Gastrocnemius medialis (tissue), 4 donors: Measurements from ENCODE around the gene RBPJL. TPM values are rescaled to one million over a fixed set of nuclear protein-coding genes. Genes with fewer than 3 reads are reported as not detected.

Experiments used
- ATAC-seq, 2 donors: fragments of 150-250 bp; one replicate each; pipeline ENCODE4 v1.9.1; 2016
- DNase-seq, 2 donors: peaks; one replicate each; pipeline ENCODE4 v3.0.0-alpha.2; 2019
- H3K27ac ChIP-seq, 4 donors: fragments of 200-600 bp; sonication (generic); 1 replicate in 1 of 4; 2 replicates in 3 of 4; pipeline ENCODE4 v1.5.1; 2016 to 2018; ENCODE audit warnings: mild to moderate bottlenecking in 2 of 4, moderate library complexity in 1 of 4
- H3K27me3 ChIP-seq, 3 donors: fragments of 200-600 bp; sonication (generic) in 2 of 3; 1 replicate in 1 of 3; 2 replicates in 2 of 3; pipeline versions ENCODE4 v1.5.1 to v1.6.0; 2016 to 2019; ENCODE audit warnings: mild to moderate bottlenecking in 1 of 3, moderate library complexity in 1 of 3
- H3K36me3 ChIP-seq, 2 donors: fragments of 200-600 bp; sonication (generic) in 1 of 2; one replicate each; pipeline ENCODE4 v1.5.1; 2017 to 2018
- H3K4me1 ChIP-seq, 2 donors: fragments of 200-600 bp; sonication (generic) in 1 of 2; one replicate each; pipeline ENCODE4 v1.5.1; 2016 to 2017; ENCODE audit warnings: mild to moderate bottlenecking in 2 of 2
- H3K4me3 ChIP-seq, 4 donors: fragments of 200-600 bp; sonication (generic) in 3 of 4; 1 replicate in 1 of 4; 2 replicates in 3 of 4; pipeline ENCODE4 v1.5.1; 2016 to 2019; ENCODE audit warnings: mild to moderate bottlenecking in 2 of 4
- H3K9me3 ChIP-seq, 3 donors: fragments of 200-600 bp; sonication (generic) in 2 of 3; 1 replicate in 1 of 3; 2 replicates in 2 of 3; pipeline ENCODE4 v1.5.1; 2016 to 2019
- POLR2A ChIP-seq, 2 donors: fragments of 450-650 bp; IDR thresholded peaks; one replicate each; pipeline ENCODE4 v1.6.1; 2017; ENCODE audit warnings: antibody characterized with exemption in 2 of 2, mild to moderate bottlenecking in 2 of 2, moderate library complexity in 2 of 2
- in situ Hi-C, 4 donors: fragments of 200-750 bp; cut with MboI; loops; one replicate each; pipeline versions ENCODE4 v1.15.0 to v1.8.0; 2017; ENCODE audit warnings: low sequenced_read_pairs in 4 of 4
- intact Hi-C: fragments of 100-400 bp; cut with DNase I; formaldehyde crosslinking; loops from one replicate; pipeline ENCODE4 v1.15.1; 2023; ENCODE audit warnings: low total_unique reads
- total RNA-seq, 4 donors: library from RNA; depleted of rRNA; stranded (reverse); fragments of >200 nt; gene quantifications; one replicate each; pipeline versions ENCODE4 v1.1.0 to v1.2.3, GENCODE V29; 2016
- TF ChIP-seq, protein P1 (sequence below), 5 experiments: fragments of 450-650 bp in 3 of 5; fragments of 200-600 bp in 2 of 5; sonication (generic) in 2 of 5; IDR thresholded peaks in 4 of 5; conservative IDR thresholded peaks in 1 of 5; 1 replicate in 4 of 5; 2 replicates in 1 of 5; pipeline ENCODE4 v1.5.1; 2016 to 2019; ENCODE audit warnings: antibody characterized with exemption in 5 of 5, mild to moderate bottlenecking in 3 of 5, moderate library complexity in 3 of 5

RBPJL gene
- total RNA-seq, 4 donors from 2014 or later, result not detected

DNA sequence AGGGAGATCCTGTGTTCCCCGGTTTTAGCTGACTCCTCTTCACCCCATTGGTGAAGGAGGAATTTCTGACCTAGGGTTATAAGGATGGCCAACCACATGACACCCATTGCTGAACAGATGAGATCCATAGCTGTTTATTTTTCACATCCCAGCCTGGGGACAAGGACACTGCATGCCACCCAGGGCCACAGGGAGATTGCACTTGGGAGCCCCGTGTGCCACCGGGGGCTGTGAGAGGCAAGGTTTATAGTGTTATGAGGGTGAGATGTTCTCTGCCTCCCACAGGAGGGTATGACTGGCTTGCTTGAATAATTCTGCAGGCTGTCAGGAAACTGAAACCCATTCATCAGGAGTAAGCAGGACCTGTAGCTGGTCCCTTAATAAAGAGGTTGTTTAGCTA, 37.6 kb upstream of the RBPJL start:
- H3K27ac ChIP-seq, result no peak overlapping the region
- no peaks in the 10 kb centered on the region for H3K4me1 ChIP-seq
- H3K27me3 ChIP-seq, result peaks cover 0 to 4% (median 0%) of the 10 kb centered on the region in 3 donors
- in situ Hi-C loops, result no loop called here
- no peak for TF ChIP-seq POLR2A (IDR thresholded peaks at IDR 0.05)
- TF ChIP-seq, protein P1, sequence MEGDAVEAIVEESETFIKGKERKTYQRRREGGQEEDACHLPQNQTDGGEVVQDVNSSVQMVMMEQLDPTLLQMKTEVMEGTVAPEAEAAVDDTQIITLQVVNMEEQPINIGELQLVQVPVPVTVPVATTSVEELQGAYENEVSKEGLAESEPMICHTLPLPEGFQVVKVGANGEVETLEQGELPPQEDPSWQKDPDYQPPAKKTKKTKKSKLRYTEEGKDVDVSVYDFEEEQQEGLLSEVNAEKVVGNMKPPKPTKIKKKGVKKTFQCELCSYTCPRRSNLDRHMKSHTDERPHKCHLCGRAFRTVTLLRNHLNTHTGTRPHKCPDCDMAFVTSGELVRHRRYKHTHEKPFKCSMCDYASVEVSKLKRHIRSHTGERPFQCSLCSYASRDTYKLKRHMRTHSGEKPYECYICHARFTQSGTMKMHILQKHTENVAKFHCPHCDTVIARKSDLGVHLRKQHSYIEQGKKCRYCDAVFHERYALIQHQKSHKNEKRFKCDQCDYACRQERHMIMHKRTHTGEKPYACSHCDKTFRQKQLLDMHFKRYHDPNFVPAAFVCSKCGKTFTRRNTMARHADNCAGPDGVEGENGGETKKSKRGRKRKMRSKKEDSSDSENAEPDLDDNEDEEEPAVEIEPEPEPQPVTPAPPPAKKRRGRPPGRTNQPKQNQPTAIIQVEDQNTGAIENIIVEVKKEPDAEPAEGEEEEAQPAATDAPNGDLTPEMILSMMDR (IDR thresholded peaks at IDR 0.05 in 4 of 5, conservative IDR thresholded peaks at IDR 0.05 in 1 of 5), result no peak
- no peaks in the 10 kb centered on the region for H3K36me3 ChIP-seq
- intact Hi-C loops, result no loop called here
- no peaks in the 10 kb centered on the region for H3K9me3 ChIP-seq
- DNase-seq (no peak), ATAC-seq (no peak)
- H3K4me3 ChIP-seq, result no peak overlapping the region

GRCh38 chr20:45269754-45270270, 36.8 kb upstream of the RBPJL start:
- no peaks in the 10 kb centered on the region for H3K4me1 ChIP-seq
- no peaks in the 10 kb centered on the region for H3K36me3 ChIP-seq
- H3K9me3 ChIP-seq, result no peaks in the 10 kb centered on the region
- H3K27ac ChIP-seq, result no peak overlapping the region
- intact Hi-C loops (no loop called here), in situ Hi-C loops (no loop called here)
- no peak for ATAC-seq
- DNase-seq, result no peak
- TF ChIP-seq POLR2A (IDR thresholded peaks at IDR 0.05), result no peak
- TF ChIP-seq, protein P1 (IDR thresholded peaks at IDR 0.05 in 4 of 5, conservative IDR thresholded peaks at IDR 0.05 in 1 of 5), result no peak
- H3K27me3 ChIP-seq, result peaks cover 0 to 4% (median 0%) of the 10 kb centered on the region in 3 donors
- no peak overlapping the region for H3K4me3 ChIP-seq

- Histone ChIP-seq H3K4me3 (no peak overlapping the region), H3K4me1 (no peaks in the 10 kb centered on the region), H3K27me3 (peaks cover 0 to 4% (median 0%) of the 10 kb centered on the region in 3 donors), H3K9me3 (no peaks in the 10 kb centered on the region), H3K36me3 (no peaks in the 10 kb centered on the region), H3K27ac (no peak overlapping the region)
- TF ChIP-seq POLR2A (IDR thresholded peaks at IDR 0.05), result no peak
- TF ChIP-seq, protein P1 (IDR thresholded peaks at IDR 0.05 in 4 of 5, conservative IDR thresholded peaks at IDR 0.05 in 1 of 5), result no peak
- DNase-seq (no peak), ATAC-seq (no peak)
- in situ Hi-C loops, result loop anchor here (25.0 kb wide), 2 partner anchors 138 to 238 kb away; no protein-coding TSS in a partner anchor
- intact Hi-C loops, result no loop called here
Observed at GRCh38 chr20:45275338-45275737, 31.3 kb upstream of the RBPJL start.

GRCh38 chr20:45279992-45280391, 26.6 kb upstream of the RBPJL start:
- Histone ChIP-seq H3K27ac (no peak overlapping the region), H3K27me3 (peaks cover 0 to 8% (median 0%) of the 10 kb centered on the region in 3 donors), H3K9me3 (no peaks in the 10 kb centered on the region), H3K4me1 (no peaks in the 10 kb centered on the region), H3K36me3 (no peaks in the 10 kb centered on the region), H3K4me3 (no peak overlapping the region)
- TF ChIP-seq, protein P1 (IDR thresholded peaks at IDR 0.05 in 4 of 5, conservative IDR thresholded peaks at IDR 0.05 in 1 of 5), result no peak
- TF ChIP-seq POLR2A (IDR thresholded peaks at IDR 0.05), result no peak
- in situ Hi-C loops, result loop anchor here (25.0 kb wide), 2 partner anchors 143 to 243 kb away; no protein-coding TSS in a partner anchor
- ATAC-seq (no peak), DNase-seq (no peak)
- intact Hi-C loops, result no loop called here
